Neutrophil (primary cell): Measurements from ENCODE around the gene TRHDE.

Experiments
- H3K27ac ChIP-seq: fragments of 200-600 bp; sonication (generic); 2 replicates; pipeline ENCODE4 v1.5.1; 2016; ENCODE audit warnings: mild to moderate bottlenecking, moderate library complexity
- H3K27me3 ChIP-seq: fragments of 200-600 bp; sonication (generic); 2 replicates; pipeline ENCODE4 v1.6.0; 2016; ENCODE audit warnings: mild to moderate bottlenecking
- H3K36me3 ChIP-seq: fragments of 200-600 bp; sonication (generic); 2 replicates; pipeline ENCODE4 v1.5.1; 2017
- H3K4me1 ChIP-seq, 2 experiments: fragments of 200-600 bp in 1 of 2; sonication (generic) in 1 of 2; 1 replicate in 1 of 2; 2 replicates in 1 of 2; pipeline versions ENCODE4 v1.5.1 to v1.6.1; 2013 to 2016; ENCODE audit warnings: low read depth in 1 of 2, low read length in 1 of 2, mild to moderate bottlenecking in 1 of 2, moderate library complexity in 1 of 2; ENCODE audit not compliant: control insufficient read depth in 1 of 2, insufficient read depth in 1 of 2
- H3K4me3 ChIP-seq, 2 experiments: fragments of 200-600 bp in 1 of 2; sonication (generic) in 1 of 2; 1 replicate in 1 of 2; 2 replicates in 1 of 2; pipeline ENCODE4 v1.5.1; 2013 to 2016; ENCODE audit warnings: low read depth in 1 of 2, low read length in 1 of 2, mild to moderate bottlenecking in 1 of 2, moderate library complexity in 1 of 2
- H3K9me3 ChIP-seq: fragments of 200-600 bp; sonication (generic); 2 replicates; pipeline ENCODE4 v1.5.1; 2016
- CTCF ChIP-seq: fragments of 200-600 bp; sonication (generic); IDR thresholded peaks from 2 replicates; pipeline ENCODE4 v1.5.1; 2016; ENCODE audit warnings: antibody characterized with exemption

The TRHDE gene

GRCh38 chr12:72288436-72288835 is 16.3 kb downstream of the TRHDE start:
- H3K36me3 ChIP-seq = no peaks in the 10 kb centered on the region
- H3K27me3 ChIP-seq = no peaks in the 10 kb centered on the region
- H3K4me1 ChIP-seq = no peaks in the 10 kb centered on the region
- no peak overlapping the region for H3K27ac ChIP-seq
- no peak overlapping the region for H3K4me3 ChIP-seq
- no peak for TF ChIP-seq CTCF
- H3K9me3 ChIP-seq = no peaks in the 10 kb centered on the region

GRCh38 chr12:72288911-72289310 is 16.7 kb downstream of the TRHDE start:
- Histone ChIP-seq H3K4me1 (no peaks in the 10 kb centered on the region), H3K27me3 (no peaks in the 10 kb centered on the region), H3K27ac (no peak overlapping the region), H3K9me3 (no peaks in the 10 kb centered on the region), H3K4me3 (no peak overlapping the region), H3K36me3 (no peaks in the 10 kb centered on the region)
- TF ChIP-seq CTCF = no peak

- Histone ChIP-seq H3K27ac (no peak overlapping the region), H3K9me3 (no peaks in the 10 kb centered on the region)
- no peak for TF ChIP-seq CTCF
Measured at GRCh38 chr12:72289633-72290032, 17.5 kb downstream of the TRHDE start.

GRCh38 chr12:72291175-72291574 is 19.0 kb downstream of the TRHDE start:
- Histone ChIP-seq H3K4me3 (no peak overlapping the region), H3K4me1 (no peaks in the 10 kb centered on the region), H3K27me3 (no peaks in the 10 kb centered on the region), H3K36me3 (no peaks in the 10 kb centered on the region), H3K27ac (no peak overlapping the region), H3K9me3 (no peaks in the 10 kb centered on the region)
- TF ChIP-seq CTCF = no peak

More at GRCh38 chr12:72289633-72290032, 17.5 kb downstream of the TRHDE start:
- Histone ChIP-seq H3K4me3 (no peak overlapping the region), H3K36me3 (no peaks in the 10 kb centered on the region), H3K27me3 (no peaks in the 10 kb centered on the region), H3K4me1 (no peaks in the 10 kb centered on the region)

GRCh38 chr12:72293701-72294100 is 21.5 kb downstream of the TRHDE start:
- no peak for TF ChIP-seq CTCF
- Histone ChIP-seq H3K27ac (no peak overlapping the region), H3K4me1 (no peaks in the 10 kb centered on the region), H3K36me3 (no peaks in the 10 kb centered on the region), H3K9me3 (no peaks in the 10 kb centered on the region), H3K4me3 (no peak overlapping the region), H3K27me3 (no peaks in the 10 kb centered on the region)

- Histone ChIP-seq H3K9me3 (no peaks in the 10 kb centered on the region), H3K27me3 (no peaks in the 10 kb centered on the region), H3K4me1 (no peaks in the 10 kb centered on the region), H3K27ac (no peak overlapping the region), H3K36me3 (no peaks in the 10 kb centered on the region), H3K4me3 (no peak overlapping the region)
- no peak for TF ChIP-seq CTCF
Measured at GRCh38 chr12:72295101-72295500, 22.9 kb downstream of the TRHDE start.
